ENCODE data around the gene MISP. TPM values are rescaled to one million over a fixed set of nuclear protein-coding genes. Genes with fewer than 3 reads are reported as not detected.
A peak's percentile ranks its signal among the peaks of the same experiment; 100 is the strongest.
"Not testable (repeated sequence)": the region's sequence is repeated elsewhere in the genome, so short reads cannot be mapped to it uniquely, and the experiment has no call there.

Gene MISP
- total and polyA plus RNA-seq, 9 of the 15 experiments (the other 6 are each of a cell fraction or from before 2014, with no cell fraction given) = 0.04 to 0.29 (median 0.05) TPM; not detected in 5

DNA sequence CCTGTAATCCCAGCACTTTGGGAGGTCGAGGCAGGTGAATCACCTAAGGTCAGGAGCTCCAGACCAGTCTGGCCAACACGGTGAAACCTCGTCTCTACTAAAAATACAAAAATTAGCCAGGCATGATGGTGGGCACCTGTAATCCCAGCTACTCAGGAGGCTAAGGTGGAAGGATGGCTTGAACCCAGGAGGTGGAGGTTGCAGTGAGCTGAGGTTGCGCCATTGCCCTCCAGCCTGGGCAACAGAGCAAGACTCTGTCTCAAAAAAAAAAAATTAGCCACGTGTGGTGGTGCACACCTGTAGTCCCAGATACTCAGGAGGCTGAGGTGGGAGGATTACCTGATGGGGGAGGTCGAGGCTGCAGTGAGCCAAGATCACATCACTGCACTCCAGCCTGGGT is 48.1 kb upstream of the MISP start:
- ATAC-seq; DNase-seq (ENCODE audit: extremely low read depth in 1 of 4, low spot score in 3 of 4); H3K9me3 ChIP-seq (replicated peaks; ENCODE audit: control insufficient read depth, insufficient read depth, low read depth, low read length); H3K36me3 ChIP-seq (ENCODE audit: control insufficient read depth, insufficient read depth, low read length); H3K9me1 ChIP-seq (ENCODE audit: control insufficient read depth, insufficient read depth, low read length); BruUV-seq (replicated peaks); H4K20me1 ChIP-seq (replicated peaks; ENCODE audit: control insufficient read depth, insufficient read depth, low read length); CTCF ChIA-PET (ENCODE audit: low intra/inter-chr PET ratio); H3K27me3 ChIP-seq (ENCODE audit: control insufficient read depth in 2 of 2, insufficient read depth in 2 of 2, low read length in 2 of 2); FAIRE-seq; H3K79me2 ChIP-seq (ENCODE audit: control insufficient read depth, insufficient read depth, low read length); in situ Hi-C loops (cut with MboI): not testable (repeated sequence)
- Histone ChIP-seq H2AFZ (ENCODE audit: low read depth, low read length) (peak overlapping the region; percentile 73; the same call in 1 of the 2 replicates), H3K4me3 (peak overlapping the region; percentile 46), H3K4me1 (replicated peaks in 1 of 2; ENCODE audit: control insufficient read depth in 2 of 2, insufficient read depth in 2 of 2, low read length in 2 of 2) (peaks cover 10 to 26% of the 10 kb centered on the region in 2 experiments), H3K4me2 (ENCODE audit: insufficient read depth, low read length) (peak overlapping the region; percentile 87), H3K9ac (ENCODE audit: insufficient read depth in 1 of 2, low read depth in 2 of 2, low read length in 2 of 2) (peak overlapping the region; percentile 75 to 89; a peak in 3 of 4 replicates), H3K27ac (ENCODE audit: extremely low read depth, low read depth, low read length) (peak overlapping the region; percentile 74)
- peak; percentile 39; the same call in 1 of the 2 replicates for TF ChIP-seq CEBPB (tag; IDR thresholded peaks at IDR 0.05)
- peak; percentile 48; the same call in 1 of the 2 replicates for TF ChIP-seq ZNF121 (CRISPR knock-in tag; conservative IDR thresholded peaks at IDR 0.05)
- 0 out of 2 replicates have a peak, but pooled peaks have one; percentile 25 for TF ChIP-seq USF1 (CRISPR knock-in tag; IDR thresholded peaks at IDR 0.05)
- WGBS (ENCODE audit: insufficient coverage, low coverage, missing lambda C conversion rate) = 66% methylated on average over 6 of the region's 6 CpGs
- intact Hi-C loops (cut with micrococcal nuclease) = loop anchor here (1.0 kb wide), 1 partner anchor 23 kb away; no protein-coding TSS in a partner anchor
- POLR2A ChIA-PET = interaction anchor here (1.3 to 1.6 kb wide), 2 partner anchors 22 to 25 kb away, joined by 3 to 4 read pairs; no protein-coding TSS in a partner anchor

GRCh38 chr19:703329-703650 is 47.6 kb upstream of the MISP start:
- ChIA-PET POLR2A (interaction anchor here (0.6 to 1.6 kb wide), 7 partner anchors 8 to 131 kb away, joined by 3 to 5 read pairs (median 3); partner anchors contain the start of genes PRSS57 and RNF126), CTCF (ENCODE audit: low intra/inter-chr PET ratio) (no interaction called here)
- FAIRE-seq = peak; percentile 32
- Histone ChIP-seq H3K27me3 (ENCODE audit: control insufficient read depth in 2 of 2, insufficient read depth in 2 of 2, low read length in 2 of 2) (no peaks in the 10 kb centered on the region), H3K4me3 (peak overlapping the region; percentile 46), H2AFZ (ENCODE audit: low read depth, low read length) (peak overlapping the region; percentile 73), H3K9ac (ENCODE audit: insufficient read depth in 1 of 2, low read depth in 2 of 2, low read length in 2 of 2) (peak overlapping the region; percentile 75 to 89), H3K4me2 (ENCODE audit: insufficient read depth, low read length) (peak overlapping the region; percentile 87), H3K36me3 (ENCODE audit: control insufficient read depth, insufficient read depth, low read length) (no peaks in the 10 kb centered on the region), H3K9me3 (replicated peaks; ENCODE audit: control insufficient read depth, insufficient read depth, low read depth, low read length) (0 out of 2 replicates have a peak, but pooled peaks cover 2% of the 10 kb centered on the region), H3K9me1 (ENCODE audit: control insufficient read depth, insufficient read depth, low read length) (no peaks in the 10 kb centered on the region), H3K4me1 (replicated peaks in 1 of 2; ENCODE audit: control insufficient read depth in 2 of 2, insufficient read depth in 2 of 2, low read length in 2 of 2) (peaks cover 14 to 29% of the 10 kb centered on the region in 2 experiments), H3K27ac (ENCODE audit: extremely low read depth, low read depth, low read length) (peak overlapping the region; percentile 74), H4K20me1 (replicated peaks; ENCODE audit: control insufficient read depth, insufficient read depth, low read length) (no peaks in the 10 kb centered on the region), H3K79me2 (ENCODE audit: control insufficient read depth, insufficient read depth, low read length) (peaks cover 9% of the 10 kb centered on the region; the same call in 2 of the 3 replicates)
- no peak; the same call in 2 of the 3 replicates for ATAC-seq
- WGBS (ENCODE audit: insufficient coverage, low coverage, missing lambda C conversion rate) = 14% methylated on average over 4 of the region's 4 CpGs
- BruUV-seq (replicated peaks) = TSS peak; percentile 79
- no peak for DNase-seq (ENCODE audit: extremely low read depth in 1 of 4, low spot score in 3 of 4)
- intact Hi-C loops (cut with micrococcal nuclease) = loop anchor here (1.0 kb wide), 1 partner anchor 23 kb away; no protein-coding TSS in a partner anchor
- in situ Hi-C loops (cut with MboI) = no loop called here
- no peak for TF ChIP-seq GABPB2 (CRISPR knock-in tag; conservative IDR thresholded peaks at IDR 0.05)
- TF ChIP-seq MED1 (CRISPR knock-in tag; IDR thresholded peaks at IDR 0.05; ENCODE audit: borderline replicate concordance) = no peak
- no peak for TF ChIP-seq MCM7 (IDR thresholded peaks at IDR 0.05)
- TF ChIP-seq E2F5 (CRISPR knock-in tag; IDR thresholded peaks at IDR 0.05) = no peak
- TF ChIP-seq POLR2B (IDR thresholded peaks at IDR 0.05; ENCODE audit: low read depth, partially characterized antibody) = no peak
- TF ChIP-seq ZBED1 (IDR thresholded peaks at IDR 0.05) = no peak
- TF ChIP-seq, protein P1, sequence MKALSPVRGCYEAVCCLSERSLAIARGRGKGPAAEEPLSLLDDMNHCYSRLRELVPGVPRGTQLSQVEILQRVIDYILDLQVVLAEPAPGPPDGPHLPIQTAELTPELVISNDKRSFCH (CRISPR knock-in tag; IDR thresholded peaks at IDR 0.05) = no peak
- TF ChIP-seq, protein P1 (tag; IDR thresholded peaks at IDR 0.05) = no peak
- TF ChIP-seq CREB1 (IDR thresholded peaks at IDR 0.05) = no peak
- no peak for TF ChIP-seq CREB1 (CRISPR knock-in tag; IDR thresholded peaks at IDR 0.05)
